ENCODE measurements around the gene AUTS2. TPM values are rescaled to one million over a fixed set of nuclear protein-coding genes. Genes with fewer than 3 reads are reported as not detected.

The AUTS2 gene
- total RNA-seq, 1 donor from 2014 or later: 125 TPM

- DNase-seq (ENCODE audit: low spot score, unreplicated experiment): no peak
- no peak for TF ChIP-seq CTCF (IDR thresholded peaks at IDR 0.05; ENCODE audit: unreplicated experiment)
- no peak overlapping the region for H3K27ac Mint-ChIP-seq
- no peaks in the 10 kb centered on the region for H3K9me3 Mint-ChIP-seq (ENCODE audit: low read depth)
- no peak overlapping the region for H3K4me3 Mint-ChIP-seq (ENCODE audit: low read depth)
- H3K4me1 Mint-ChIP-seq (ENCODE audit: low read depth): peaks cover 39% of the 10 kb centered on the region
- no peaks in the 10 kb centered on the region for H3K36me3 Mint-ChIP-seq (ENCODE audit: insufficient read depth)
- peaks cover 78% of the 10 kb centered on the region for H3K27me3 Mint-ChIP-seq
Measured at GRCh38 chr7:69698109-69698825, 100.0 kb downstream of the AUTS2 start.

GRCh38 chr7:69699931-69700330, 101.7 kb downstream of the AUTS2 start:
- Mint-ChIP-seq H3K9me3 (ENCODE audit: low read depth) (no peaks in the 10 kb centered on the region), H3K4me1 (ENCODE audit: low read depth) (peaks cover 45% of the 10 kb centered on the region)

GRCh38 chr7:69700331-69700730, 102.1 kb downstream of the AUTS2 start:
- no peak for DNase-seq (ENCODE audit: low spot score, unreplicated experiment)
- no peak overlapping the region for H3K4me3 Mint-ChIP-seq (ENCODE audit: low read depth)
- H3K36me3 Mint-ChIP-seq (ENCODE audit: insufficient read depth): no peaks in the 10 kb centered on the region
- H3K4me1 Mint-ChIP-seq (ENCODE audit: low read depth): peaks cover 45% of the 10 kb centered on the region
- H3K27ac Mint-ChIP-seq: no peak overlapping the region
- H3K9me3 Mint-ChIP-seq (ENCODE audit: low read depth): no peaks in the 10 kb centered on the region
- TF ChIP-seq CTCF (IDR thresholded peaks at IDR 0.05; ENCODE audit: unreplicated experiment): no peak
- H3K27me3 Mint-ChIP-seq: peaks cover 68% of the 10 kb centered on the region

More at GRCh38 chr7:69699931-69700330, 101.7 kb downstream of the AUTS2 start:
- no peaks in the 10 kb centered on the region for H3K36me3 Mint-ChIP-seq (ENCODE audit: insufficient read depth)
- H3K27me3 Mint-ChIP-seq: peaks cover 68% of the 10 kb centered on the region
- H3K4me3 Mint-ChIP-seq (ENCODE audit: low read depth): no peak overlapping the region
- no peak overlapping the region for H3K27ac Mint-ChIP-seq
- DNase-seq (ENCODE audit: low spot score, unreplicated experiment): no peak
- TF ChIP-seq CTCF (IDR thresholded peaks at IDR 0.05; ENCODE audit: unreplicated experiment): no peak

- H3K27me3 Mint-ChIP-seq: peaks cover 67% of the 10 kb centered on the region
- no peak overlapping the region for H3K27ac Mint-ChIP-seq
- TF ChIP-seq CTCF (IDR thresholded peaks at IDR 0.05; ENCODE audit: unreplicated experiment): no peak
Measured at GRCh38 chr7:69701288-69701687, 103.0 kb downstream of the AUTS2 start.

GRCh38 chr7:69702357-69702756, 104.1 kb downstream of the AUTS2 start:
- Mint-ChIP-seq H3K9me3 (ENCODE audit: low read depth) (no peaks in the 10 kb centered on the region), H3K4me1 (ENCODE audit: low read depth) (peaks cover 46% of the 10 kb centered on the region), H3K27me3 (peaks cover 56% of the 10 kb centered on the region), H3K36me3 (ENCODE audit: insufficient read depth) (no peaks in the 10 kb centered on the region), H3K4me3 (ENCODE audit: low read depth) (no peak overlapping the region), H3K27ac (no peak overlapping the region)
- DNase-seq (ENCODE audit: low spot score, unreplicated experiment): no peak
- no peak for TF ChIP-seq CTCF (IDR thresholded peaks at IDR 0.05; ENCODE audit: unreplicated experiment)

More at GRCh38 chr7:69701288-69701687, 103.0 kb downstream of the AUTS2 start:
- no peaks in the 10 kb centered on the region for H3K36me3 Mint-ChIP-seq (ENCODE audit: insufficient read depth)
- no peak for DNase-seq (ENCODE audit: low spot score, unreplicated experiment)
- H3K4me3 Mint-ChIP-seq (ENCODE audit: low read depth): no peak overlapping the region
- no peaks in the 10 kb centered on the region for H3K9me3 Mint-ChIP-seq (ENCODE audit: low read depth)
- peaks cover 46% of the 10 kb centered on the region for H3K4me1 Mint-ChIP-seq (ENCODE audit: low read depth)
